BE2C (cell line): ENCODE data around the gene DPP10.

Experiments
- DNase-seq: peaks from one replicate; pipeline ENCODE4 v3.0.0-alpha.2; 2020
- H3K27me3 ChIP-seq: fragments of 250-450 bp; sonication (Bioruptor Pico); 2 replicates; pipeline ENCODE4 v1.5.1; 2020; ENCODE audit warnings: mild to moderate bottlenecking
- H3K36me3 ChIP-seq: fragments of 250-450 bp; sonication (Bioruptor Pico); 2 replicates; pipeline ENCODE4 v1.5.1; 2020; ENCODE audit warnings: mild to moderate bottlenecking
- H3K4me1 ChIP-seq: fragments of 250-450 bp; sonication (Bioruptor Pico); 2 replicates; pipeline ENCODE4 v1.5.1; 2020
- H3K4me3 ChIP-seq: 2 replicates; pipeline ENCODE4 v1.5.1; 2011; ENCODE audit warnings: low read depth, low read length
- H3K9me3 ChIP-seq: fragments of 250-450 bp; sonication (Bioruptor Pico); 2 replicates; pipeline ENCODE4 v1.5.1; 2020
- TF ChIP-seq, protein P1 (sequence below): IDR thresholded peaks from 2 replicates; pipeline ENCODE4 v1.5.1; 2012; ENCODE audit warnings: mild to moderate bottlenecking, low read depth, low read length

The DPP10 gene

DNA sequence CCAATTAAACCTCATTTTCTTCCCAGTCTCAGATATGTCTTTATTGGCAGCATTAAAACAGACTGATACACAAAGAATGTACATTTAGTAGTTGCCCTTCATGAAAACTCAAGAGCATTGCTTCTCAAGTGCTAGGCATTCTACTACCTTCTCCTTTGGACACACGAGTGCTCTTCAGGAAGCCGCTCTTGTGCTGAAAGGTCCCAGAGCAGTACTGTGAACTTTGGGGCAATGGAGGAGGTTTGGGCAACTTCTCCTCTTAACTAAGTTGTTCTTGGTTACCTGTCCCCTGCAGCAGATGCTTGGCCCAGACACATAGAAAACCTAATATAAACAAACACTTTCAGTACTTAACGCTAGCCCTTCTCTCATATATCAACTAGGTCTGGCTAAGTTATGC, 362.8 kb downstream of the DPP10 start:
- Histone ChIP-seq H3K36me3 (no peaks in the 10 kb centered on the region), H3K4me1 (no peaks in the 10 kb centered on the region), H3K27me3 (no peaks in the 10 kb centered on the region), H3K9me3 (no peaks in the 10 kb centered on the region), H3K4me3 (no peak overlapping the region)
- DNase-seq, result no peak
- TF ChIP-seq, protein P1, sequence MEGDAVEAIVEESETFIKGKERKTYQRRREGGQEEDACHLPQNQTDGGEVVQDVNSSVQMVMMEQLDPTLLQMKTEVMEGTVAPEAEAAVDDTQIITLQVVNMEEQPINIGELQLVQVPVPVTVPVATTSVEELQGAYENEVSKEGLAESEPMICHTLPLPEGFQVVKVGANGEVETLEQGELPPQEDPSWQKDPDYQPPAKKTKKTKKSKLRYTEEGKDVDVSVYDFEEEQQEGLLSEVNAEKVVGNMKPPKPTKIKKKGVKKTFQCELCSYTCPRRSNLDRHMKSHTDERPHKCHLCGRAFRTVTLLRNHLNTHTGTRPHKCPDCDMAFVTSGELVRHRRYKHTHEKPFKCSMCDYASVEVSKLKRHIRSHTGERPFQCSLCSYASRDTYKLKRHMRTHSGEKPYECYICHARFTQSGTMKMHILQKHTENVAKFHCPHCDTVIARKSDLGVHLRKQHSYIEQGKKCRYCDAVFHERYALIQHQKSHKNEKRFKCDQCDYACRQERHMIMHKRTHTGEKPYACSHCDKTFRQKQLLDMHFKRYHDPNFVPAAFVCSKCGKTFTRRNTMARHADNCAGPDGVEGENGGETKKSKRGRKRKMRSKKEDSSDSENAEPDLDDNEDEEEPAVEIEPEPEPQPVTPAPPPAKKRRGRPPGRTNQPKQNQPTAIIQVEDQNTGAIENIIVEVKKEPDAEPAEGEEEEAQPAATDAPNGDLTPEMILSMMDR, result no peak

DNA sequence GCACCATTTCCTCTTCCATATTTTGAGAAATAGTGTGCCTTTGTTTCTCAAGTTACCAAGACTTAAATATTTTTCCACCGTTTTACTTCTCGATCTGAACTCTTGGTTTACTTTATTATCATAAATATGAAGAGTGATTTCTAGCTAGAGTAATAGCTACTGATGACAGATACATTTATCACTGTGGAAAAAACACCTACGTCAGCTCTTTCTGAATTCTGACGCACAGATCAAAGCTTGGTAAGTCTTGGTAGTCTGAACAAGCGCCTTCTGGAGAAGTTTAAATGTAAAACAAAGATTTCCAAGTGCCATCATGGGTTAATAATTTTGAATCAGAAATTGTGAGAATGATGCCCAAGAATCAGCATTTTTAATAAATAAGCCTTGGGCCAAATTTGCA, 367.7 kb downstream of the DPP10 start:
- H3K9me3 ChIP-seq, result no peaks in the 10 kb centered on the region
- no peaks in the 10 kb centered on the region for H3K27me3 ChIP-seq
- TF ChIP-seq, protein P1, result no peak
- H3K4me1 ChIP-seq, result no peaks in the 10 kb centered on the region
- H3K36me3 ChIP-seq, result no peaks in the 10 kb centered on the region
- DNase-seq, result no peak
- H3K4me3 ChIP-seq, result no peak overlapping the region

DNA sequence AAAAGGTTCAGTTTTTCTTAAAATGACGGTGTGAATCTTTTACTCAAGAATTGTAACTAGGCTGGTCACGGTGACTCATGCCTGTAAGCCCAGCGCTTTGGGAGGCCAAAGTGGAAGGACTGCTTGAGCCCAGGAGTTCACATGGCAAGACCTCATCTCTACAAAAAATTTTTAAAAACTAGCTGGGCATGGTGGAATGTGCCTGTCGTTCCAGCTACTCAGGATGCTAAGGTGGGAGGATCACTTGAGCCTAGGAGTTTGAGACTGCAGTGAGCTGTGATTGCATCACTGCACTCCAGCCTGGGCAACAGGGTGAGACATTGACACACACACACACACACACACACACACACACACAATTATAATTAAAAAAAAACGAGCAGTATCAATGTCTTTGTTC, 369.8 kb downstream of the DPP10 start:
- no peaks in the 10 kb centered on the region for H3K4me1 ChIP-seq

DNA sequence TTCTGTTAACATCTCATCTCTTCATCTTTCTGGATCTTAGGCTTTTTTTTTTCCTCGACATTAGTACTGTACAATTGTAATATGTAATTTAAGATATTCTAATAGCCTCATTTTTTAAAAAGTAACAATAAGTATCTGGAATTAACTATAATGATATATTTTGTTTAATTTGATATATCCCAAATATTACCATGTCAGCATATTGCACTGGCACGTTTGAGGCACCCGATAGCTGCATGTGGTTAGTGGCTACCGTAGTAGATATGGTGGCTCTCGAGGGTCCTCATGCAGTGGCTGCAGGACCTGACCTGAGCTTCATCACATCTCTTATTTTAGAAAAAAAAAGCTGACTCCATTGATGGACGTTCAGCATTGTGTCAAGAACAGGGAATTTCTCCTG, 371.9 kb downstream of the DPP10 start:
- H3K4me1 ChIP-seq, result no peaks in the 10 kb centered on the region
- H3K4me3 ChIP-seq, result no peak overlapping the region
- no peaks in the 10 kb centered on the region for H3K27me3 ChIP-seq
- H3K36me3 ChIP-seq, result no peaks in the 10 kb centered on the region
- H3K9me3 ChIP-seq, result no peaks in the 10 kb centered on the region
- TF ChIP-seq, protein P1, result no peak
- no peak for DNase-seq

More for the DNA sequence above, 369.8 kb downstream of the DPP10 start:
- Histone ChIP-seq H3K27me3 (no peaks in the 10 kb centered on the region), H3K9me3 (no peaks in the 10 kb centered on the region), H3K36me3 (no peaks in the 10 kb centered on the region), H3K4me3 (no peak overlapping the region)
- no peak for DNase-seq
- TF ChIP-seq, protein P1, result no peak

DNA sequence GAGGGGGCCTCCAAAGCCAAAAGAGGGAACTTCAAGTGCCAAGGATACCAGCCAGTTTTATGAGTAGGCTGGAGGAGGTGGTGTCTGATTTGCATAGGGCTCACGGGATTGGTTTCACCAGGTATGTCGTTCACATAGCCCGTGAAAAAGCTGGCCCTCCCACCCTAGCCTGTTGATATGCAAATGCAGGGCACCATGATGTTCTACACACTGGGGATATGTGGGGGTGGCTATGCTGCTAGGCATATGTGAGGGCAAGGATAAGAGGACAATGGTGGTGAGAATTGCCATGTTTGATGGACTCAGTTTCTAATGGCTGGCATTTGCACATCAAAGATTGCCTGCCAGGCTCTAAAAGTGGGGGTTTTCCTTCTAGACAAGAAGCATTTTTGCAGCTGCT, 378.6 kb downstream of the DPP10 start:
- no peaks in the 10 kb centered on the region for H3K36me3 ChIP-seq
- TF ChIP-seq, protein P1, result no peak
- no peaks in the 10 kb centered on the region for H3K9me3 ChIP-seq
- no peak for DNase-seq
- no peaks in the 10 kb centered on the region for H3K27me3 ChIP-seq
- no peaks in the 10 kb centered on the region for H3K4me1 ChIP-seq
- no peak overlapping the region for H3K4me3 ChIP-seq

DNA sequence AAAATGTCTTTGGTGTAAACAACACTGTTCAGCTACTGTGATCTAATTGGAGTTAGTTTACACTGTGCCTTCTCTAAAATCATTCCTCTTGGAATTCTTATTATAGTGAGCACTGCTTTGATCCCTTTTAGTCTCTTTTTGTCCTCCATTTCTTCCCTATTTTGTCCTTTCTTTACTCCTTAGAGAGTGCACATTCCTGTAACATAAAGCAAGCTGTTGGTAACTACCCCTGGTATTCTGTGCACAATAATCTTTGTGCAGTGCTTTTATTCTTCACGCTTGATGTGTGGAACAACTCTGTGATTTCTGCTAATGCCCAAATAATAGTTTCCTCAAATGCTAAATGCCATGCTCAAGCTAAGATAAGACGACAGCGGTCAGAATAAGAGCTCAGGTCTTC, 401.5 kb downstream of the DPP10 start:
- H3K9me3 ChIP-seq, result no peaks in the 10 kb centered on the region
- TF ChIP-seq, protein P1, result no peak
- DNase-seq, result no peak
- no peaks in the 10 kb centered on the region for H3K27me3 ChIP-seq
- H3K4me1 ChIP-seq, result no peaks in the 10 kb centered on the region
- H3K36me3 ChIP-seq, result no peaks in the 10 kb centered on the region
- H3K4me3 ChIP-seq, result no peak overlapping the region
